ENCODE measurements around the gene SULT4A1. TPM values are rescaled to one million over a fixed set of nuclear protein-coding genes. Genes with fewer than 3 reads are reported as not detected.

The SULT4A1 gene
- total and polyA plus RNA-seq, 2 of the 8 experiments (the other 6 are each of a cell fraction or from before 2014, with no cell fraction given): 9.1 to 11.8 TPM

- H3K27ac ChIP-seq (ENCODE audit: low read depth, low read length): peak overlapping the region; percentile 39; the same call in 1 of the 2 replicates
- TF ChIP-seq TAF7 (optimal IDR thresholded peaks at IDR 0.05; ENCODE audit: borderline replicate concordance, low read depth, low read length) (no peak), JUND (IDR thresholded peaks at IDR 0.05; ENCODE audit: low read length) (no peak), RAD21 (IDR thresholded peaks at IDR 0.05 in 1 of 2, conservative IDR thresholded peaks at IDR 0.05 in 1 of 2; ENCODE audit: low read depth in 2 of 2, low read length in 2 of 2) (peak; percentile 26 to 44), BACH1 (IDR thresholded peaks at IDR 0.05; ENCODE audit: low read length) (no peak), CTCF (IDR thresholded peaks at IDR 0.05; ENCODE audit: control extremely low read depth in 1 of 3, insufficient read depth in 1 of 3, low read depth in 1 of 3, low read length in 3 of 3) (peak; percentile 56 to 76 (median 67)), KDM1A (IDR thresholded peaks at IDR 0.05; ENCODE audit: borderline replicate concordance, low read length) (no peak)
- 78% methylated on average over 16 of the region's 16 CpGs; no CpG with 5 or more reads in 1 of the 2 experiments for WGBS, 2 experiments (ENCODE audit: extremely low coverage in 1 of 2, insufficient coverage in 1 of 2, insufficient read length in 1 of 2, insufficient replicate concordance in 2 of 2, low coverage in 1 of 2, low lambda C conversion rate in 2 of 2, missing lambda C conversion rate in 1 of 2)
- peak overlapping the region; percentile 34 for H4K5ac ChIP-seq (ENCODE audit: insufficient read length, low read depth, low read length)
- POLR2A ChIA-PET (ENCODE audit: partially characterized antibody): interaction anchor here (0.6 to 1.6 kb wide), 4 partner anchors 14 to 348 kb away, joined by 3 to 8 read pairs (median 4); partner anchors contain the start of gene SULT4A1
- no peak overlapping the region for H3K4me3 ChIP-seq (ENCODE audit: extremely low read depth in 1 of 4, insufficient read depth in 2 of 4, low read depth in 3 of 4, low read length in 4 of 4)
- peaks cover 0 to 68% of the 10 kb centered on the region in 2 experiments; a peak in 3 of 4 replicates for H3K79me2 ChIP-seq (ENCODE audit: control insufficient read depth in 1 of 2, insufficient read depth in 2 of 2, low read length in 2 of 2)
- no peak overlapping the region for H3K56ac ChIP-seq (replicated peaks; ENCODE audit: insufficient read length, low read depth, low read length)
- no peak overlapping the region for H3K4me2 ChIP-seq (ENCODE audit: insufficient read depth in 1 of 2, low read depth in 2 of 2, low read length in 2 of 2)
- H3K4ac ChIP-seq (replicated peaks; ENCODE audit: insufficient read length, low read depth, low read length): no peak overlapping the region
- no peak overlapping the region for H2BK120ac ChIP-seq (replicated peaks; ENCODE audit: low read depth, low read length)
- H3K27me3 ChIP-seq (replicated peaks in 1 of 4; ENCODE audit: control insufficient read depth in 3 of 4, extremely low read depth in 1 of 4, insufficient read depth in 3 of 4, low read length in 3 of 4): no peaks in the 10 kb centered on the region
- peak overlapping the region; percentile 1; the same call in 1 of the 2 replicates for H4K8ac ChIP-seq (ENCODE audit: extremely low read depth, insufficient read depth, low read length)
- 0 out of 2 replicates have a peak overlapping the region, but pooled peaks have one; percentile 53 for H2BK15ac ChIP-seq (ENCODE audit: low read length)
- no peak overlapping the region for H4K91ac ChIP-seq (replicated peaks; ENCODE audit: insufficient read length, low read length)
- H2BK5ac ChIP-seq (ENCODE audit: low read depth, low read length): peak overlapping the region; percentile 63; the same call in 1 of the 2 replicates
- no peak overlapping the region for H2BK20ac ChIP-seq (ENCODE audit: low read length)
- 0 out of 7 replicates have a peak overlapping the region, but pooled peaks of 1 of the 4 experiments have one; percentile 26 for H3K9ac ChIP-seq (replicated peaks in 1 of 4; ENCODE audit: extremely low read depth in 1 of 4, low read depth in 3 of 4, low read length in 3 of 4)
- no peak overlapping the region for H3K18ac ChIP-seq (ENCODE audit: extremely low read depth, low read length)
- peaks cover 4% of the 10 kb centered on the region; the same call in 1 of the 2 replicates for H3K23me2 ChIP-seq (ENCODE audit: low read depth, low read length)
- no peak overlapping the region for H3K23ac ChIP-seq (ENCODE audit: insufficient read length)
- DNase-seq (ENCODE audit: low read depth in 1 of 2, low spot score in 2 of 2) (no peak), FAIRE-seq (peak; percentile 19)
- peaks cover 0 to 16% (median 2%) of the 10 kb centered on the region in 4 experiments; a peak in 5 of 7 replicates for H3K4me1 ChIP-seq (replicated peaks in 1 of 4; ENCODE audit: control insufficient read depth in 3 of 4, insufficient read depth in 4 of 4, low read length in 3 of 4)
- CTCF ChIA-PET (ENCODE audit: partially characterized antibody): interaction anchor here (0.6 to 2.8 kb wide), 11 partner anchors 9 to 1837 kb away, joined by 3 to 15 read pairs (median 5); no protein-coding TSS in a partner anchor
- H2AFZ ChIP-seq (ENCODE audit: low read length): no peak overlapping the region
- H3K36me3 ChIP-seq (ENCODE audit: control insufficient read depth in 2 of 4, insufficient read depth in 4 of 4, low read length in 3 of 4): no peaks in the 10 kb centered on the region
- H2BK12ac ChIP-seq (ENCODE audit: low read depth, low read length): no peak overlapping the region
- H3K79me1 ChIP-seq (ENCODE audit: low read depth, low read length): peaks cover 44% of the 10 kb centered on the region
- no peak overlapping the region for H2AK5ac ChIP-seq (ENCODE audit: low read depth, low read length)
- H3K9me3 ChIP-seq (ENCODE audit: insufficient read depth in 2 of 2, low read depth in 1 of 2, low read length in 1 of 2): no peaks in the 10 kb centered on the region
- peaks cover 16 to 35% of the 10 kb centered on the region in 2 experiments for H4K20me1 ChIP-seq (replicated peaks in 1 of 2; ENCODE audit: control insufficient read depth in 1 of 2, insufficient read depth in 2 of 2, low read length in 2 of 2)
- no peak overlapping the region for H3K14ac ChIP-seq (ENCODE audit: insufficient read length)
Observed at GRCh38 chr22:43848366-43849171, 13.7 kb downstream of the SULT4A1 start.
